Lung (tissue), 12 donors: ENCODE results near the gene CEP70. TPM values are rescaled to one million over a fixed set of nuclear protein-coding genes. Genes with fewer than 3 reads are reported as not detected.

Experiments
- ATAC-seq: fragments of 200-7000 bp; cut with Tn5 transposase; one replicate; pipeline ENCODE4 v1.9.1; 2020; ENCODE audit warnings: moderate number of reproducible peaks; ENCODE audit not compliant: insufficient read depth, low FRiP score
- DNase-seq, 3 donors: peaks; one replicate each; pipeline ENCODE4 v3.0.0-alpha.2; 2013 to 2017
- H3K27ac ChIP-seq, 2 donors: one replicate each; pipeline ENCODE4 v1.5.1; 2013; ENCODE audit warnings: mild to moderate bottlenecking in 2 of 2, moderate library complexity in 2 of 2, control low read depth in 1 of 2, inconsistent platforms in 1 of 2, low read depth in 1 of 2, low read length in 1 of 2
- H3K27me3 ChIP-seq, 3 donors: one replicate each; pipeline ENCODE4 v1.5.1; 2013; ENCODE audit warnings: low read length in 2 of 3; ENCODE audit not compliant: control insufficient read depth in 3 of 3, insufficient read depth in 3 of 3
- H3K36me3 ChIP-seq, 4 donors: one replicate each; pipeline ENCODE4 v1.5.1; 2013; ENCODE audit warnings: low read length in 4 of 4, mild to moderate bottlenecking in 1 of 4, moderate library complexity in 1 of 4; ENCODE audit not compliant: control insufficient read depth in 4 of 4, insufficient read depth in 4 of 4
- H3K4me1 ChIP-seq, 5 donors: one replicate each; pipeline ENCODE4 v1.5.1; 2013; ENCODE audit warnings: low read length in 5 of 5, mild to moderate bottlenecking in 2 of 5, moderate library complexity in 1 of 5; ENCODE audit not compliant: control insufficient read depth in 5 of 5, insufficient read depth in 5 of 5
- H3K4me3 ChIP-seq: one replicate; pipeline ENCODE4 v1.5.1; 2013; ENCODE audit warnings: mild to moderate bottlenecking, control low read depth, moderate library complexity
- H3K9ac ChIP-seq, 2 donors: one replicate each; pipeline ENCODE4 v1.5.1; 2013; ENCODE audit warnings: low read length in 2 of 2, control low read depth in 1 of 2; ENCODE audit not compliant: insufficient read depth in 1 of 2
- H3K9me3 ChIP-seq, 4 donors: one replicate each; pipeline ENCODE4 v1.5.1; 2013; ENCODE audit warnings: low read length in 3 of 4, mild to moderate bottlenecking in 1 of 4, moderate library complexity in 1 of 4; ENCODE audit not compliant: control insufficient read depth in 4 of 4, insufficient read depth in 3 of 4
- WGBS, 2 donors: extraction: QIAGEN DNeasy Blood & Tissue Kit; methylation state at CpG; one replicate each; pipeline ENCODE4 v1.1.7; 2013; 5-methylcytosine and 5-hydroxymethylcytosine counted together
- polyA plus RNA-seq, 2 donors: library from polyadenylated mRNA; stranded (reverse); fragments of 200-250 nt; gene quantifications; one replicate each; pipeline ENCODE4 v1.2.1, GENCODE V29; 2013
- total RNA-seq, 2 donors: library from RNA; depleted of rRNA in 1 of 2; stranded (reverse); fragments of >200 nt in 1 of 2; gene quantifications; one replicate each; pipeline ENCODE4 v1.2.1, GENCODE V29; 2014 to 2021
- TF ChIP-seq, protein P1 (sequence below): IDR thresholded peaks from 2 replicates; pipeline ENCODE4 v1.5.1; 2012; ENCODE audit warnings: mild to moderate bottlenecking; ENCODE audit errors: control extremely low read depth, extremely low read depth
- donor health status: control.
- donor health status: control.
- donor health status: Bipolar disorder and iron deficiency.
- donor health status: healthy.
- donor health status: DM: yes; HTN: yes; CAD: no.

Gene CEP70
- total and polyA plus RNA-seq, 4 donors = 19.5 to 137 (median 32.5) TPM

DNA sequence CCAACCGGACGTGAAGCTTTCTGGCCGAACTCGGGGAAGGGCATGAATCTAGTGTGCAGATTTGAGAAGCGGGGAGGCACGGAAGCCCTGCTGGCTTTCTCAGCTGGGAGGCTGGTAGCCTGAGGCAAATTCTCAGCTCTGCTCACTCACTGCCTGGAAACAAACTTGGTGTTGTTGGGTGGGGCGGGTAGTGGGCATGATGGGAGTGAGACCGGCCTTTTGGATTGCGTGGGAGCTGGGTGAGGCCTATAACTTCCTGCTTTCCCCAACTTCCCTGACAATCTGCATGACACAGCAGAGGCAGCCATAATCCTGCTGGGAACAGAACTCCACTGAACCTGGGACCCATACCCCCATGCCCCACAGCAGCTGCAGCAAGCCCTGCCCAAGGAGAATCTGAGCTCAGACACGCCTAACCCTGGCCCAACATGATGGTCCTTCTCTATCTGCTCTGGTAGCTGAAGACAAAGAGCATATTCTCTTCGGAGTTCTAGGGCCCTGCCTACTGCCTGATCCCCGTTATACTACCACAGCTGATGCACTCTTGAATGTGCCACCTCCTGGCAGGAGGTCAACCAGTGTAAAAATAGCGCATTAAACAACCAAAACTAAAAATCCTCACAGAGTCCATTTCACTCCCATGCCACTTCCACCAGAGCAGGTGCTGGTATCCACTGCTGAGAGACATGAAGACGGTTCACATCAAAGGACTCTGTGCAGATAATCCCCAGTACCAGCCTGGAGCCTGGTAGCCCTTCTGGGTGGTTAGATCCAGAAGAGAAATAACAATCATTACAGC, 44.7 kb downstream of the CEP70 start:
- no peak for DNase-seq
- ATAC-seq = no peak
- Histone ChIP-seq H3K36me3 (peaks cover 6 to 38% (median 25%) of the 10 kb centered on the region in 4 donors), H3K4me1 (no peaks in the 10 kb centered on the region), H3K9ac (no peak overlapping the region), H3K4me3 (no peak overlapping the region), H3K27me3 (no peaks in the 10 kb centered on the region), H3K9me3 (peaks cover 2 to 26% (median 6%) of the 10 kb centered on the region in 4 donors), H3K27ac (no peak overlapping the region)
- TF ChIP-seq, protein P1, sequence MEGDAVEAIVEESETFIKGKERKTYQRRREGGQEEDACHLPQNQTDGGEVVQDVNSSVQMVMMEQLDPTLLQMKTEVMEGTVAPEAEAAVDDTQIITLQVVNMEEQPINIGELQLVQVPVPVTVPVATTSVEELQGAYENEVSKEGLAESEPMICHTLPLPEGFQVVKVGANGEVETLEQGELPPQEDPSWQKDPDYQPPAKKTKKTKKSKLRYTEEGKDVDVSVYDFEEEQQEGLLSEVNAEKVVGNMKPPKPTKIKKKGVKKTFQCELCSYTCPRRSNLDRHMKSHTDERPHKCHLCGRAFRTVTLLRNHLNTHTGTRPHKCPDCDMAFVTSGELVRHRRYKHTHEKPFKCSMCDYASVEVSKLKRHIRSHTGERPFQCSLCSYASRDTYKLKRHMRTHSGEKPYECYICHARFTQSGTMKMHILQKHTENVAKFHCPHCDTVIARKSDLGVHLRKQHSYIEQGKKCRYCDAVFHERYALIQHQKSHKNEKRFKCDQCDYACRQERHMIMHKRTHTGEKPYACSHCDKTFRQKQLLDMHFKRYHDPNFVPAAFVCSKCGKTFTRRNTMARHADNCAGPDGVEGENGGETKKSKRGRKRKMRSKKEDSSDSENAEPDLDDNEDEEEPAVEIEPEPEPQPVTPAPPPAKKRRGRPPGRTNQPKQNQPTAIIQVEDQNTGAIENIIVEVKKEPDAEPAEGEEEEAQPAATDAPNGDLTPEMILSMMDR = no peak
- WGBS, 2 donors = 94 to 98% methylated on average over 14 of the region's 14 CpGs

DNA sequence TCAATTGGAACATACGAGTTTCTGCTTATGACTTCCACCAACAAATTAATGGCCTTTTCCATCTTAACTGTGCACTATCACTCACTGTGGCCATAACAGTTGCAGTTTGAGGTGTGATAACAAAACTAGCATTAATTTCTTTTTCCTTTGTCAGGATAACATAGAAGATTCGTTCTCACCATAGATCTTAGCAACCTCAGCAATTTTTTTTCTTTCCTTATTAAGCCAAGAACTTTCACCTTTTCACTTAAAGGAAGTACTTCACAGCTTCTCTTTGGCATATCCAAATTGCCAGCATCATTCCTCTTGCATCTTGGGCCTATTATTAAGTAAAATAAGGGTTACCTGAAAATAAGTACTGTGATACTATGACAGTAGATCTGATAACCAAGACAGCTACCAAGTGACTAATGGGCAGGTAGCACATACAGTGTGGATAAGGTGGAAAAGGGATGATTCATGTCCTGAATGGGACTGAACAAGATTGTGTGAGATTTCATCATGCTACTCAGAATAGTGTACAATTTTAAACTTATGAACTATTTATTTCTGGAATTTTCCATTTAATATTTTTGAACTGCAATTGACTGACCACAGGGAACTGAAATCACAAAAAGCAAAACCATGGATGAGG, 46.6 kb downstream of the CEP70 start:
- H3K9ac ChIP-seq = no peak overlapping the region
- 92 to 98% methylated on average over 2 of the region's 2 CpGs for WGBS, 2 donors
- TF ChIP-seq, protein P1 = no peak
- ATAC-seq = no peak
- H3K27me3 ChIP-seq = no peaks in the 10 kb centered on the region
- no peak overlapping the region for H3K27ac ChIP-seq
- no peak for DNase-seq
- H3K9me3 ChIP-seq = peaks cover 2 to 26% (median 13%) of the 10 kb centered on the region in 4 donors
- H3K4me3 ChIP-seq = no peak overlapping the region
- H3K4me1 ChIP-seq = peaks cover 0 to 2% (median 0%) of the 10 kb centered on the region in 5 donors
- peaks cover 6 to 46% (median 32%) of the 10 kb centered on the region in 4 donors for H3K36me3 ChIP-seq

DNA sequence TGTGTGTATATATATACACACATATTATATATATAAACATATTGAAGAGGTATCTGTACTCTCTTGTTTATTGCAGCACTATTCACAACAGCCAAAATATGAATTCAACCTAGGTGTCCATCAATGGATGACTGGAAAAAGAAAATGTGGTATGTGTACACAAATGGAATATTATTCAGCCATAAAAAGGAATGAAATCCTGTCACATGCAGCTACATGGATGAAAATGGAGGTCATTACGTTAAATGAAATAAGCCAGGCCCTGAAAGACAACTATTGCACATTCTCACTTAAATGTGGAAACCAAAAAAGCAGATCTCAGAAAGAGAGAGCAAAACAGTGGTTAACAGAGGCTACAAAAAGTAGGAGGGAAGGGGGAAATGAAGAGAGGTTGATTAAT, 49.5 kb downstream of the CEP70 start:
- Histone ChIP-seq H3K36me3 (peaks cover 11 to 66% (median 41%) of the 10 kb centered on the region in 4 donors), H3K4me1 (peaks cover 0 to 2% (median 0%) of the 10 kb centered on the region in 5 donors), H3K27ac (no peak overlapping the region), H3K4me3 (no peak overlapping the region), H3K9ac (no peak overlapping the region), H3K27me3 (no peaks in the 10 kb centered on the region), H3K9me3 (peaks cover 5 to 28% (median 18%) of the 10 kb centered on the region in 4 donors)
- 91 to 98% methylated on average over 1 of the region's 1 CpG for WGBS, 2 donors
- DNase-seq (no peak), ATAC-seq (no peak)
- TF ChIP-seq, protein P1 = no peak
